Measurements from ENCODE around the gene ARMH3.

GRCh38 chr10:102096449-102096848 lies 40.5 kb upstream of the ARMH3 start:
- TF ChIP-seq TCF12 (IDR thresholded peaks at IDR 0.05; ENCODE audit: low read depth, low read length) (no peak), CTCF (IDR thresholded peaks at IDR 0.05 in 2 of 3, conservative IDR thresholded peaks at IDR 0.05 in 1 of 3; ENCODE audit: control insufficient read depth in 2 of 3, extremely low read depth in 1 of 3, insufficient read depth in 1 of 3, low read depth in 3 of 3, low read length in 3 of 3) (no peak), POLR2A (IDR thresholded peaks at IDR 0.05; ENCODE audit: low read depth, low read length) (no peak), RCOR1 (conservative IDR thresholded peaks at IDR 0.05; ENCODE audit: low read depth, low read length) (no peak), BRCA1 (IDR thresholded peaks at IDR 0.05; ENCODE audit: low read depth, low read length) (no peak), YY1 (IDR thresholded peaks at IDR 0.05; ENCODE audit: low read depth, low read length) (no peak)
